Testis (tissue), 3 donors: Measurements from ENCODE around the gene KRT26. TPM values are rescaled to one million over a fixed set of nuclear protein-coding genes. Genes with fewer than 3 reads are reported as not detected.
"Not testable (repeated sequence)": the region's sequence is repeated elsewhere in the genome, so short reads cannot be mapped to it uniquely, and the experiment has no call there.

ENCODE experiments used
- DNase-seq: peaks from one replicate; pipeline ENCODE4 v3.0.0-alpha.2; 2019
- H3K27ac ChIP-seq, 2 donors: fragments of 200-600 bp; sonication (generic); one replicate each; pipeline ENCODE4 v1.5.1; 2019
- H3K27me3 ChIP-seq: fragments of 200-600 bp; sonication (generic); one replicate; pipeline ENCODE4 v1.5.1; 2019
- H3K36me3 ChIP-seq: fragments of 200-600 bp; sonication (generic); one replicate; pipeline ENCODE4 v1.5.1; 2017; ENCODE audit warnings: low read depth; ENCODE audit errors: missing control alignments
- H3K4me1 ChIP-seq: fragments of 200-600 bp; sonication (generic); one replicate; pipeline ENCODE4 v1.5.1; 2019
- H3K4me3 ChIP-seq, 2 donors: fragments of 200-600 bp; sonication (generic); one replicate each; pipeline ENCODE4 v1.5.1; 2017 to 2019
- H3K9me3 ChIP-seq: fragments of 200-600 bp; sonication (generic); one replicate; pipeline ENCODE4 v1.5.1; 2017
- POLR2A ChIP-seq: fragments of 450-650 bp; IDR thresholded peaks from one replicate; pipeline ENCODE4 v1.6.1; 2017; ENCODE audit warnings: antibody characterized with exemption, mild to moderate bottlenecking, moderate library complexity
- WGBS, 2 donors: methylation state at CpG; one replicate each; pipeline ENCODE4 v1.1.5; 2018; 5-methylcytosine and 5-hydroxymethylcytosine counted together
- intact Hi-C: fragments of 100-400 bp; cut with DNase I; formaldehyde crosslinking; loops from one replicate; pipeline ENCODE4 v1.15.1; 2023; ENCODE audit warnings: low total_unique reads
- polyA plus RNA-seq: library from polyadenylated mRNA; stranded (reverse); fragments of 350-450 nt; fragmentation: Illumina TruSeq; extraction: RNeasy Lipid Tissue Mini Kit (QIAGEN cat#74804); gene quantifications from one replicate; pipeline ENCODE4 v1.2.3, GENCODE V29; 2014; ENCODE audit warnings: low read depth, low replicate concordance; ENCODE audit not compliant: insufficient read depth
- total RNA-seq, 2 donors: library from RNA; depleted of rRNA; stranded (reverse); fragments of >200 nt; gene quantifications; one replicate each; pipeline ENCODE4 v1.2.3, GENCODE V29; 2016
- TF ChIP-seq, protein P1 (sequence below), 3 experiments: fragments of 450-650 bp in 2 of 3; fragments of 200-600 bp in 1 of 3; sonication (generic) in 1 of 3; IDR thresholded peaks; one replicate each; pipeline ENCODE4 v1.5.1; 2016 to 2019; ENCODE audit warnings: antibody characterized with exemption in 3 of 3, mild to moderate bottlenecking in 2 of 3, moderate library complexity in 1 of 3

Gene KRT26
- total and polyA plus RNA-seq, 3 donors from 2014 or later, result 0.30 to 0.79 (median 0.62) TPM

DNA sequence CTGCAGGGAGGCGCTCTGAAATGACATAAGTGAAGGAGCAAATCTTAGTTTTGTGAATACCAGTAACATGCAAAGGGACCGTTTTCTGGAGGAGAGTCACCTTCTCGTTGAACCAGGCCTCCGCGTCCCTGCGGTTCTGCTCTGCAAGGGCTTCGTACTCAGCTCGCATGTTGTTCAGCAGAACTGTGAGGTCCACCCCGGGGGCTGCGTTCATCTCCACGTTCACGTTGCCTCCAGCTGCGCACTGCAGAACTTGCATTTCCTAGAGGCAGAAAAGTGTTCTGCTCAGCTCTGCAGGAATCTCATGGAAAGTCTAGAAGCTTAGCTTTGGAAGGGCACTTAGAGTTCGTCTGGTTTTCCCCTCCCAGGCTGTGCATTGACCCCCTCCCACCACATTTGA lies 20.9 kb downstream of the KRT26 start:
- no peaks in the 10 kb centered on the region for H3K36me3 ChIP-seq
- H3K4me1 ChIP-seq, result no peaks in the 10 kb centered on the region
- intact Hi-C loops, result no loop called here
- no peak for TF ChIP-seq POLR2A
- TF ChIP-seq, protein P1, sequence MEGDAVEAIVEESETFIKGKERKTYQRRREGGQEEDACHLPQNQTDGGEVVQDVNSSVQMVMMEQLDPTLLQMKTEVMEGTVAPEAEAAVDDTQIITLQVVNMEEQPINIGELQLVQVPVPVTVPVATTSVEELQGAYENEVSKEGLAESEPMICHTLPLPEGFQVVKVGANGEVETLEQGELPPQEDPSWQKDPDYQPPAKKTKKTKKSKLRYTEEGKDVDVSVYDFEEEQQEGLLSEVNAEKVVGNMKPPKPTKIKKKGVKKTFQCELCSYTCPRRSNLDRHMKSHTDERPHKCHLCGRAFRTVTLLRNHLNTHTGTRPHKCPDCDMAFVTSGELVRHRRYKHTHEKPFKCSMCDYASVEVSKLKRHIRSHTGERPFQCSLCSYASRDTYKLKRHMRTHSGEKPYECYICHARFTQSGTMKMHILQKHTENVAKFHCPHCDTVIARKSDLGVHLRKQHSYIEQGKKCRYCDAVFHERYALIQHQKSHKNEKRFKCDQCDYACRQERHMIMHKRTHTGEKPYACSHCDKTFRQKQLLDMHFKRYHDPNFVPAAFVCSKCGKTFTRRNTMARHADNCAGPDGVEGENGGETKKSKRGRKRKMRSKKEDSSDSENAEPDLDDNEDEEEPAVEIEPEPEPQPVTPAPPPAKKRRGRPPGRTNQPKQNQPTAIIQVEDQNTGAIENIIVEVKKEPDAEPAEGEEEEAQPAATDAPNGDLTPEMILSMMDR (IDR thresholded peaks at IDR 0.05), result no peak
- no peaks in the 10 kb centered on the region for H3K27me3 ChIP-seq
- H3K4me3 ChIP-seq, result no peak overlapping the region
- H3K9me3 ChIP-seq, result no peaks in the 10 kb centered on the region
- H3K27ac ChIP-seq, result no peak overlapping the region
- DNase-seq, result no peak
- WGBS, 2 donors, result 63 to 68% methylated on average over 14 of the region's 14 CpGs

GRCh38 chr17:40750391-40750790 lies 21.6 kb downstream of the KRT26 start:
- intact Hi-C loops, result no loop called here
- H3K4me3 ChIP-seq, result no peak overlapping the region
- H3K36me3 ChIP-seq, result no peaks in the 10 kb centered on the region
- H3K27ac ChIP-seq, result no peak overlapping the region
- no peaks in the 10 kb centered on the region for H3K9me3 ChIP-seq
- H3K27me3 ChIP-seq, result no peaks in the 10 kb centered on the region
- H3K4me1 ChIP-seq, result no peaks in the 10 kb centered on the region
- TF ChIP-seq POLR2A, result no peak
- TF ChIP-seq, protein P1 (IDR thresholded peaks at IDR 0.05), result no peak
- DNase-seq, result no peak
- 70 to 79% methylated on average over 6 of the region's 6 CpGs for WGBS, 2 donors

- H3K27me3 ChIP-seq, DNase-seq, H3K9me3 ChIP-seq, H3K27ac ChIP-seq, H3K4me1 ChIP-seq, intact Hi-C loops, H3K36me3 ChIP-seq, H3K4me3 ChIP-seq: not testable (repeated sequence)
- 71 to 79% methylated on average over 1 of the region's 1 CpG for WGBS, 2 donors
Observed at GRCh38 chr17:40748666-40749065, 23.3 kb downstream of the KRT26 start.

- WGBS, 2 donors, result 65 to 77% methylated on average over 4 of the region's 4 CpGs
- intact Hi-C loops, result no loop called here
- Histone ChIP-seq H3K4me3 (no peak overlapping the region), H3K27ac (no peak overlapping the region), H3K4me1 (no peaks in the 10 kb centered on the region), H3K27me3 (no peaks in the 10 kb centered on the region), H3K9me3 (no peaks in the 10 kb centered on the region), H3K36me3 (no peaks in the 10 kb centered on the region)
- no peak for TF ChIP-seq POLR2A
- TF ChIP-seq, protein P1 (IDR thresholded peaks at IDR 0.05), result no peak
- DNase-seq, result no peak
Observed at GRCh38 chr17:40738553-40738952, 33.4 kb downstream of the KRT26 start.

GRCh38 chr17:40735016-40735415 lies 37.0 kb downstream of the KRT26 start:
- Histone ChIP-seq H3K27me3 (no peaks in the 10 kb centered on the region), H3K27ac (no peak overlapping the region), H3K4me1 (no peaks in the 10 kb centered on the region), H3K36me3 (no peaks in the 10 kb centered on the region), H3K9me3 (no peaks in the 10 kb centered on the region), H3K4me3 (no peak overlapping the region)
- intact Hi-C loops, result no loop called here
- TF ChIP-seq POLR2A, result no peak
- TF ChIP-seq, protein P1 (IDR thresholded peaks at IDR 0.05), result no peak
- no peak for DNase-seq
- WGBS, 2 donors, result 80 to 89% methylated on average over 1 of the region's 1 CpG
